Spleen (tissue), 11 donors: ENCODE results near the gene SPTLC3. TPM values are rescaled to one million over a fixed set of nuclear protein-coding genes. Genes with fewer than 3 reads are reported as not detected.

ENCODE experiments used
- DNase-seq: peaks from one replicate; pipeline ENCODE4 v3.0.0-alpha.2; 2020
- H3K27ac ChIP-seq, 8 donors: fragments of 200-600 bp; sonication (generic) in 7 of 8; 1 replicate in 4 of 8; 2 replicates in 4 of 8; pipeline versions ENCODE4 v1.5.0 to v1.8.0; 2016 to 2021; ENCODE audit warnings: inconsistent platforms in 4 of 8, mild to moderate bottlenecking in 4 of 8, moderate library complexity in 1 of 8
- H3K27me3 ChIP-seq, 7 donors: fragments of 200-600 bp; sonication (generic) in 6 of 7; replicated peaks in 1 of 7; 1 replicate in 4 of 7; 2 replicates in 3 of 7; pipeline versions ENCODE4 v1.5.0 to v1.8.0; 2016 to 2021; ENCODE audit warnings: inconsistent platforms in 3 of 7, mild to moderate bottlenecking in 1 of 7
- H3K36me3 ChIP-seq, 6 donors: fragments of 200-600 bp; sonication (generic) in 5 of 6; 1 replicate in 4 of 6; 2 replicates in 2 of 6; pipeline versions ENCODE4 v1.5.0 to v1.8.0; 2016 to 2021; ENCODE audit warnings: inconsistent platforms in 2 of 6
- H3K4me1 ChIP-seq, 6 donors: fragments of 200-600 bp; sonication (generic) in 5 of 6; 1 replicate in 3 of 6; 2 replicates in 3 of 6; pipeline versions ENCODE4 v1.5.0 to v1.8.0; 2016 to 2021; ENCODE audit warnings: inconsistent platforms in 3 of 6
- H3K4me3 ChIP-seq, 8 donors: fragments of 200-600 bp; sonication (generic) in 7 of 8; 1 replicate in 4 of 8; 2 replicates in 4 of 8; pipeline versions ENCODE4 v1.5.0 to v1.8.0; 2016 to 2021; ENCODE audit warnings: inconsistent platforms in 4 of 8, mild to moderate bottlenecking in 4 of 8, moderate library complexity in 2 of 8
- H3K9me3 ChIP-seq, 8 donors: fragments of 200-600 bp; sonication (generic) in 7 of 8; 1 replicate in 4 of 8; 2 replicates in 4 of 8; pipeline versions ENCODE4 v1.5.0 to v1.8.0; 2016 to 2021; ENCODE audit warnings: inconsistent platforms in 4 of 8
- CTCF ChIP-seq, 11 experiments: fragments of 200-600 bp in 7 of 11; fragments of 450-650 bp in 4 of 11; sonication (generic) in 4 of 11; IDR thresholded peaks in 8 of 11; conservative IDR thresholded peaks in 3 of 11; 1 replicate in 7 of 11; 2 replicates in 4 of 11; pipeline versions ENCODE4 v1.4.0 to v1.8.0; 2016 to 2021; ENCODE audit warnings: antibody characterized with exemption in 11 of 11, inconsistent platforms in 4 of 11, mild to moderate bottlenecking in 1 of 11
- POLR2A ChIP-seq, 3 donors: fragments of 450-650 bp; IDR thresholded peaks; one replicate each; pipeline ENCODE4 v1.5.1; 2017; ENCODE audit warnings: antibody characterized with exemption in 3 of 3, mild to moderate bottlenecking in 1 of 3
- POLR2AphosphoS5 ChIP-seq, 3 donors: sonication (generic); formaldehyde crosslinking; IDR thresholded peaks; one replicate each; pipeline ENCODE4 v1.5.1; 2017; ENCODE audit warnings: antibody characterized with exemption in 3 of 3
- WGBS, 5 donors: extraction: QIAGEN DNeasy Blood & Tissue Kit in 3 of 5; methylation state at CpG; one replicate each; pipeline versions ENCODE4 v1.1.5 to v1.1.7; 2013 to 2018; 5-methylcytosine and 5-hydroxymethylcytosine counted together
- intact Hi-C: fragments of 100-400 bp; cut with DNase I; formaldehyde crosslinking; loops from one replicate; pipeline ENCODE4 v1.15.0; 2023; ENCODE audit warnings: low total_unique reads
- polyA plus RNA-seq, 3 donors: library from polyadenylated mRNA; stranded (reverse); fragments of 200-250 nt; gene quantifications; one replicate each; pipeline ENCODE4 v1.2.1, GENCODE V29; 2013
- total RNA-seq, 7 donors: library from RNA; depleted of rRNA in 3 of 7; stranded (reverse); fragments of >200 nt in 3 of 7; fragmentation: NEBNext Ultra II Directional in 4 of 7; extraction: Animal tissue kit (Norgen Biotek cat#: 25700) in 4 of 7; gene quantifications; one replicate each; pipeline versions ENCODE4 v1.1.0 to v1.2.1, GENCODE V29; 2016 to 2021
- donor health status: healthy with polysubstance abuse.
- donor health status: DM: no; HTN: no; CAD: no; lungs with moderate emphysema.
- donor health status: DM: no; HTN: no; CAD: no.
- donor health status: Bipolar disorder and iron deficiency.
- donor health status: healthy.
- donor health status: DM: no; HTN: no; CAD: no.
- donor health status: DM: yes; HTN: yes; CAD: no.

The SPTLC3 gene
- total and polyA plus RNA-seq, 10 donors: 0.50 to 12.3 (median 3.7) TPM

- Histone ChIP-seq H3K9me3 (no peaks in the 10 kb centered on the region), H3K4me1 (no peaks in the 10 kb centered on the region), H3K36me3 (no peaks in the 10 kb centered on the region), H3K4me3 (no peak overlapping the region), H3K27ac (no peak overlapping the region), H3K27me3 (no peaks in the 10 kb centered on the region)
- TF ChIP-seq POLR2A (IDR thresholded peaks at IDR 0.05) (no peak), POLR2AphosphoS5 (IDR thresholded peaks at IDR 0.05) (no peak), CTCF (IDR thresholded peaks at IDR 0.05 in 8 of 11, conservative IDR thresholded peaks at IDR 0.05 in 3 of 11) (no peak)
- intact Hi-C loops: loop anchor here (10.0 kb wide), 1 partner anchor 128 kb away; no protein-coding TSS in a partner anchor
- no peak for DNase-seq
- WGBS, 5 donors: 81 to 93% (median 84%) methylated on average over 6 of the region's 6 CpGs
Measured at GRCh38 chr20:12976720-12977309, 32.0 kb upstream of the SPTLC3 start.

GRCh38 chr20:12977328-12978125, 31.2 kb upstream of the SPTLC3 start:
- WGBS, 5 donors: 64 to 85% (median 77%) methylated on average over 3 of the region's 3 CpGs
- intact Hi-C loops: loop anchor here (10.0 kb wide), 1 partner anchor 127 kb away; no protein-coding TSS in a partner anchor

GRCh38 chr20:12978126-12978394, 30.7 kb upstream of the SPTLC3 start:
- WGBS, 5 donors: 89 to 100% (median 94%) methylated on average over 1 of the region's 1 CpG
- intact Hi-C loops: loop anchor here (10.0 kb wide), 1 partner anchor 127 kb away; no protein-coding TSS in a partner anchor
- TF ChIP-seq CTCF (IDR thresholded peaks at IDR 0.05 in 8 of 11, conservative IDR thresholded peaks at IDR 0.05 in 3 of 11) (no peak), POLR2AphosphoS5 (IDR thresholded peaks at IDR 0.05) (no peak), POLR2A (IDR thresholded peaks at IDR 0.05) (no peak)
- Histone ChIP-seq H3K27ac (no peak overlapping the region), H3K27me3 (no peaks in the 10 kb centered on the region), H3K4me1 (no peaks in the 10 kb centered on the region), H3K4me3 (no peak overlapping the region), H3K9me3 (no peaks in the 10 kb centered on the region), H3K36me3 (no peaks in the 10 kb centered on the region)
- no peak for DNase-seq

More at GRCh38 chr20:12977328-12978125, 31.2 kb upstream of the SPTLC3 start:
- Histone ChIP-seq H3K4me3 (no peak overlapping the region), H3K9me3 (no peaks in the 10 kb centered on the region), H3K27ac (no peak overlapping the region), H3K27me3 (no peaks in the 10 kb centered on the region), H3K4me1 (no peaks in the 10 kb centered on the region), H3K36me3 (no peaks in the 10 kb centered on the region)
- no peak for DNase-seq
- TF ChIP-seq POLR2A (IDR thresholded peaks at IDR 0.05) (no peak), CTCF (IDR thresholded peaks at IDR 0.05 in 8 of 11, conservative IDR thresholded peaks at IDR 0.05 in 3 of 11) (no peak), POLR2AphosphoS5 (IDR thresholded peaks at IDR 0.05) (no peak)
